Stimulated activated CD4-positive, alpha-beta T cell treated with anti-CD3 and anti-CD28 coated beads, Interleukin-2, amount 100 ng/mL, for 24 hours (primary cell): ENCODE data around the gene SCYL2.
A peak's percentile ranks its signal among the peaks of the same experiment; 100 is the strongest.
"Not testable (repeated sequence)": the region's sequence is repeated elsewhere in the genome, so short reads cannot be mapped to it uniquely, and the experiment has no call there.

ENCODE experiments used
- DNase-seq, 2 donors: peaks; one replicate each; pipeline ENCODE4 v3.0.0-alpha.2; 2020

The SCYL2 gene, protein sequence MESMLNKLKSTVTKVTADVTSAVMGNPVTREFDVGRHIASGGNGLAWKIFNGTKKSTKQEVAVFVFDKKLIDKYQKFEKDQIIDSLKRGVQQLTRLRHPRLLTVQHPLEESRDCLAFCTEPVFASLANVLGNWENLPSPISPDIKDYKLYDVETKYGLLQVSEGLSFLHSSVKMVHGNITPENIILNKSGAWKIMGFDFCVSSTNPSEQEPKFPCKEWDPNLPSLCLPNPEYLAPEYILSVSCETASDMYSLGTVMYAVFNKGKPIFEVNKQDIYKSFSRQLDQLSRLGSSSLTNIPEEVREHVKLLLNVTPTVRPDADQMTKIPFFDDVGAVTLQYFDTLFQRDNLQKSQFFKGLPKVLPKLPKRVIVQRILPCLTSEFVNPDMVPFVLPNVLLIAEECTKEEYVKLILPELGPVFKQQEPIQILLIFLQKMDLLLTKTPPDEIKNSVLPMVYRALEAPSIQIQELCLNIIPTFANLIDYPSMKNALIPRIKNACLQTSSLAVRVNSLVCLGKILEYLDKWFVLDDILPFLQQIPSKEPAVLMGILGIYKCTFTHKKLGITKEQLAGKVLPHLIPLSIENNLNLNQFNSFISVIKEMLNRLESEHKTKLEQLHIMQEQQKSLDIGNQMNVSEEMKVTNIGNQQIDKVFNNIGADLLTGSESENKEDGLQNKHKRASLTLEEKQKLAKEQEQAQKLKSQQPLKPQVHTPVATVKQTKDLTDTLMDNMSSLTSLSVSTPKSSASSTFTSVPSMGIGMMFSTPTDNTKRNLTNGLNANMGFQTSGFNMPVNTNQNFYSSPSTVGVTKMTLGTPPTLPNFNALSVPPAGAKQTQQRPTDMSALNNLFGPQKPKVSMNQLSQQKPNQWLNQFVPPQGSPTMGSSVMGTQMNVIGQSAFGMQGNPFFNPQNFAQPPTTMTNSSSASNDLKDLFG

DNA sequence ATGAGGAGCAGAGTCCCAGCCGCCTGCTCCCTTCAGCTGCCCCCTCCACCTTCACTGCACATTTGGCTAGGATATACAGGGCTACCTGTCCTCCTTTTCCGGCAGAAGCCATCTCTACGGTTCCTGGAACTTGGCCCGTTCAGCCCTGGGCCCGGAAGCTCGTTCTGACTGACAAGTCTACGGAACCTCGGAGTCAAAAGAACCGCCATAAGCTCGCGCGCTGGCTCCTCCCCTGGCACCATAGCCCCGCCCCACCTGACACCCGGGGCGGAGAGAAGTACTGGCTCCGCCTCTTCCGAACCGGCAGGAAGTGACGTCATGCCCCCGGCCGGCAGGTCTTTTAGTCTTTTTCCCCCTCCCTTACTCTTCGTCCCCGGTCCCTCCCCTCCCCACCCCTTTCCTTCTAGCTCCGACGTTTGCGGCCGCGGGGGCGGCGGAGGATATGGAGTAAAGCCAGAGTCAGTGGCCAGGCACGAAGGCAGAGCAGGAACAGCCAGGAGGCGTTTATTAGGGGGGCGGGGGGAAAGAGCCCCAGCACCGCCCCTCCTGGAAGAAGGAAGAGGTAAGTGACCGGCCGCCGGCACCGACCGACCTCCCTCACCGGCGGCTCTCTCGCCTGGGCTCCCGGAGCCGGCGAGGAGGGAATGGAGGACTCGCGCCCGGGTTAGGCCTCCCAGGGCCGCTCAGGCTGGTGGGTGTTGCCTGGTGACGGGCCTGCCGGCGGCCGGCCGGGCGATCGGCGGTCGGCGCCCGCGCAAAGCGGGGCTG lies at the start of gene SCYL2, which contains the start of gene DEPDC4:
TSS of gene SCYL2 (plus strand) at position 343 of the 768 bp plus-strand sequence. CDS start 15,794 bp downstream, outside the sequence.
TSS of gene DEPDC4 (minus strand) at position 245 of the 768 bp plus-strand sequence. CDS start at position 242, 3 bp downstream.
- peak; percentile 92 for DNase-seq

DNA sequence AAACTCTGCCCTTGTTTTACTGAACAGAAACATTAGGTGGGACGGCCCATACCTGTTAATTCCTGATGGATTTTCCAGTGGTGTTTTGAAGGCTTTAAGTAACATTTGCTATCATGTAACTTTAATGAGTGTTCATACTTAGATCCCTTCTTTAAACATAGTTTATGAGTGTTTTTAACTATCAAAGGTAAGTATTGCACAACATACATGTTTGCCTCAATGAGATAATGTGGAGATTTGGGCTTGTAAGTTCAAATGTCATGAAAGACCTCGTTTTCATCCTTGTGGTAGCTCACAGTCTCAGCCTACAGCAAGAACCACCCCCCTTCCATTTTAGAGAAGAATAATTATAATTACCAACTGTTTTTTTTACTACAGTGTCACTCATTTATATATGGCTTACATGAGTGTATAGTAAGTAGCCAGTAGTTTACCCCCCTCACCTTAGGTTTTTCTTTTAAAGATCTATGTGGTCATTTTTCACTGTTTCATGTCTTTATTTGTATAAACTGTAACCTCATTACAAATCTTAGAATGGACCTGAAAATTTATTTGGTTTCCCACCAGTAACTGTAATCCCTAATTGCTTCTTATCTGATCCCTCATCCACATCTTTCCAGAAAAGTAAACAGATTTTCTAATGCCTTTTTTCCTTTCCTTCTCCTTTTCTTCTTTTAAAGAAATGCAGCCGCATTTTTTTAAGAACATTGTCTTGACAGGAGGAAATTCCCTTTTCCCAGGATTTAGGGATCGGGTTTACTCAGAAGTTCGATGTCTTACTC lies 47.5 kb upstream of the SCYL2 start:
- no peak for DNase-seq

DNA sequence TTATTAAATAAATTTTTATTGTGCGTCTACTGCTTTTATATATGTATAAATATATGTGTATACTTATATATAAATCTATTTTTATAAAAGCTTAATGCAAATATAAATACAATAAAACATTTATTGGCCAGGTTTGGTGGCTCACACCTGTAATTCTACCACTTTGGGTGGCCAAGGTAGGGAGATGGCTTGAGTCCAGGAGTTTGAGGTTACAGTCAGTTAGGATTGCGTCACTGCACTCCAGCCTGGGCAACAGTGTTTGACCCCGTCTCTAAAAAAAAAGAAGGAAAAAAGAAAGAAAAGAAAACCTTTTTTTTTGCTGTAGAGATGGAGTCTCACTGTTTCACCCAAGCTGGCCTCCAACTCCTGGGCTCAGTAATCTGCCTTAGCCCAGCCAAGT lies 45.5 kb upstream of the SCYL2 start:
- no peak for DNase-seq

DNA sequence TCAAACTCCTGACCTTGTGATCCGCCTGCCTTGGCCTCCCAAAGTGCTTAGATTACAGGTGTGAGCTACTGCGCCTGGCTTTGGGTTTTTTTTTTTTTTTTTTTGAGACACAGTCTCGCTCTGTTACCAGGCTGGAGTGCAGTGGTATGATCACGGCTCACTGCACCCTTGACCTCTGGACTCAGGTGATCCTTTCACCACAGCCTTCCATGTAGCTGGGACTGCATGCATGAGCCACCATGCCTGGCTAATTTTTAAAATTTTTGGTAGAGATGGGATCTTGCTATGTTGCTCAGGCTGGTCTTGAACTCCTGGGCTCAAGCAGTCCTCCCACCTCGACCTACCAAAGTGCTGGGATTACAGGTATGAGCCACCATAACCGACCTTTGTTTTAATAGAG lies 44.8 kb upstream of the SCYL2 start:
- not testable (repeated sequence) for DNase-seq

DNA sequence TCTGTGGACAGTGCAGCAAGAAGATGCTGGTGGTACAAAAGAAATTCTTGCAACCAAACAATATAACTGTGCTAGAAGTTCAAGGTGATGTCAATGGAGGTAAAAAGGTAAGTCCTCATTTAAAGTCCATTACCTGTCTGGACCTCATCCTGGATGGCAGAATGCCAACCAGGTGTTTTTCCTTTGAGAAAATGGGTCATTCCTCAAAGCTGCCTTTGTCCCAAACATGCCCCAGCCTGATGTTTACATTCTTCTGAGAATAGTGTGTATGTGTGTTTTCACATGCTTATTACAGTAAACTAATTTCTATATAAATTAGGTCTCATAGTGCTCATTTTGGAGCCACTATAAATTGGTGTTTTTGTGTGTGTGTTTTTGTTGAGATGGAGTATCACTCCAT lies 41.5 kb upstream of the SCYL2 start:
- no peak for DNase-seq

DNA sequence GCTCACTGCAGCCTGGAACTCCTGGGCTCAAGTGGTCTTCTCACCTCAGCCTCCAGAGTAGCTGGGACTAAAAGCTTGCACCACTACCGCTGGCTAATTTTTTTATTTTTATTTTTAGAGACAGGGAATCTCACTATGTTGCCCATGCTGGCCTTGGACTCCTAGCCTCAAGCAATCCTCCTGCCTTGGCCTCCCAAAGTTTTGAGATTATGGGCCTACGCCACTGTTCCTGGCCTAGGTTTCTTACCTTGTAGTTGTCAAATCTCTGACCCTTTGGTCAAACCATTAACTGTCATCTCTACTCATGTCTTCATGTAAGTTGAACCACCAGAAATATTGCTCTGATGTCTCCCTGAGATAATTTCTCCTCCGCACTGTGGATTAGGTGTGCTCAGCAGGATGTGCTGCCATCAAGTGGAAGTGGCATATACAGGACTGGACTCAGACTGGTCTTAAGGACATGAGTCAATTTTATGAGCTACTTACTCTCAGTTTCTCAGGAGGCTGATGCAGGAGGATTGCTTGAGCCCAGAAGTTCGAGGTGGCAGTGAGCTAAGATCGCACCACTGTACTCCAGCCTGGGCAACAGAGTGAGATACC lies 37.8 kb upstream of the SCYL2 start:
- no peak for DNase-seq

DNA sequence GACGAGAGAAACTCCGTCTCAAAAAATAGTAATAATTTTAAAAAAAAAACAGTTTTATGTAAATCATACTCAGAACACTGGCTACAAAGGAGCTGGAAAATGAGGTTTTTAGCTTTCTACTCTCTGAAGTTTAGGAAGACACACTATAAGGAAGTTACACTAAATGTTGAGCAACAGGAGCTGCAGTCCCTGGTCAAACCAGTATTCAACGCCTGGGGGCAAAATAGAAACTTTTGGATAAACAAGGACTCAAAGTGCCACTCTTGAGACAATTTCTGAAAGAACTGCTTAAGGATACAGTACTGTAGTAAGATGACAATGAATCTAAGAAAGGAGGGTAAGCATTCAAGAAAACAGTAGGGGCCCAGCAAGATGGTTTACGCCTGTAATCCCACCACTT lies 37.1 kb upstream of the SCYL2 start:
- no peak for DNase-seq

DNA sequence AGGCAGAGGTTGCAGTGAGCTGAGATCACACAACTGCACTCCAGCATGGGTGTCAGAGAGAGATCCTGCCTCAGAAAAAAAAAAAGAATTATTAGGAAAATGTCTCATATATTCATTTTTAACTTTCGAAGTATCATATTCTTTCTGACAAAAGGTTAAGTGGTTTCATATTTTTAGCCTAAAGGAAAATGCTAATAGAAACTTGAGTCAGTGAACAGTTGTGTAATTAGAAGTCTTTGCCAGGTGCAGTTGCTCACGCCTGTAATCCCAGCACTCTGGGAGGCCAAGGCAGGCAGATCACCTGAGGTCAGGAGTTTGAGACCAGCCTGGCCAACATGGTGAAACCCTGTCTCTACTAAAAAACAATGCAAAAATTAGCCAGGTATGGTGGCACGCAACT lies 35.1 kb upstream of the SCYL2 start:
- not testable (repeated sequence) for DNase-seq

DNA sequence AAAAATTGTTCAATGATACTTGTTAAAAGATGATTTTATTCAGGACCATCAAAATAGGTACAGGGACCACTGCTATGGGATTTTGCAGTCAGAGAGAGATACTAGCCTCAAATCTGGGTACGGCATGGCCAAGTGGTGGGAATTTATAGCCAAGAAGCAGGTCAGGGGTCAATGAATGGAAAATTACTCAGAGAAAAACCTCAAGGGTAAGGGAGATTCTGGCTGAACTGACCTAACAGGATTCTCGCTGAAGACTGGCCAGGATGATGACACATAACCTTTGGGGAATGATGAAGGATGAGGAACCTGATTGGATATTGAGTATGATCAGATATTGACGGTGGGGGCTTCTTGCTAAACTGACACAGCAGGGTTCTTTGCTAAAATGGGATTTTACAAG lies 32.8 kb upstream of the SCYL2 start:
- DNase-seq = no peak

DNA sequence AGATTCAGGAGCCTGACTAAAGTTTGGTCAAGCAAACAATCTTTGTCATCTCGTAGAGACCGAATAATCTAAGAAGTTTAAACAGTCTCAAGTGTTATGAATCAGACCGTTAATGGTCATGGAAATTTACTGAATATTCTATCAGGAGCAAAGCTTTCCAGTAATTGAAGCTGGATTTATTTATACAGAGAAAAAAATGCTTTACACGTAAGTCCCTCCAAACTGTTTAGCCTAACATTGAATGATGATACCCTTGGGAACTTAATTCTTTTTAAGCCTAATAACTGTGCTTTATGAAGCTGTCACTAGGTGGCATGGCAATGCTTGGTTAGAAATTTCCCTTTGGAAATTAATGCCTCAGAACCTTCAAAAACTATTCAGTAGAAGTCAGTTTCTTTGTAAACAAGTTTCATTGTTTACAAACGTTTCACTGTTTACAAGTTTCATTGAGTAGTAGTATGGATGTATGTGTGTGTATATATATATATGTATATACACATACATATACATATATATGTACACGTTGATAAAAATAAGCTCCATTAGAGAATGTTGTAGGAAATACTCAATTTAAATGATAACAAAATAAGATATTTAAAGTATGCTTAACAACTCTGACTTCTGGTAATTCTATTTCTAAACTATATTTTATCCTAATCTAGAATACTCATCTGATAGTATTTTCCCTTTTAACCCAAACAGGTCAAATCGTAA lies 32.2 kb upstream of the SCYL2 start:
- no peak for DNase-seq

DNA sequence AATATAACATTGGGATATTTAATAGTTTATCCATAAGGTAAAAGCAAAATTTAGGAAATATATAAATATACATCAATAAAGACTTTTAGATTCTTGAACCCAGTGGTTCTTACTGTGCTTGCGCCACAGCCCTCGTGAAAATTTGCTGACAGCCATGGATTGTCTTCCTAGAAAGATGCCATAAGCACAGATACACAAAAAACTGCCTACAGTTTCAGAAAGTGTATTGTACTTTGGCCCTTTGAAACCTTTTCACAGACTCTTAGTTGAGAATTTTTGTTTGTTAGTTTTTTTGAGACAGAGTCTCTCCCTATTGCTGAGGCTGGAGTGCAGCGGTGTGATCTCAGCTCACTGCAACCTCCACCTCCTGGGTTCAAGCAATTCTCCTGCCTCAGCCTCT lies 28.2 kb upstream of the SCYL2 start:
- no peak for DNase-seq

DNA sequence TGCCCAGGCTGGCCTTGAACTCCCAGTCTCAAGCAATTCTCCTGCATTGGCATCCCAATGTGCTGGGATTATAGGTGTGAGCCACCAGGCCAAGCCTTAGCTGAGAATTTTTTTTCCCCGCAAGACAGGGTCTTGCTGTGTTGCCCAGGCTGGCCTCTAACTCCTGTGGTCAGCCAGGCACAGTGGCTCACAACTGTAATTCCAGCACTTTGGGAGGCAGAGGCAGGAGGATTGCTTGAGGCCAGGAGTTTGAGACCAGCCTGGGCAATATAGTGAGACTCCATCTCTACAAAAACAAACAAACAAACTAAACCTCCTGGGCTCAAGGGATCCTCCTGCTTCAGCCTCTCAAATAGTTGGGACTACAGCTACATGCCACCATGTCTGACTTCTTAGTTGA lies 27.4 kb upstream of the SCYL2 start:
- no peak for DNase-seq

DNA sequence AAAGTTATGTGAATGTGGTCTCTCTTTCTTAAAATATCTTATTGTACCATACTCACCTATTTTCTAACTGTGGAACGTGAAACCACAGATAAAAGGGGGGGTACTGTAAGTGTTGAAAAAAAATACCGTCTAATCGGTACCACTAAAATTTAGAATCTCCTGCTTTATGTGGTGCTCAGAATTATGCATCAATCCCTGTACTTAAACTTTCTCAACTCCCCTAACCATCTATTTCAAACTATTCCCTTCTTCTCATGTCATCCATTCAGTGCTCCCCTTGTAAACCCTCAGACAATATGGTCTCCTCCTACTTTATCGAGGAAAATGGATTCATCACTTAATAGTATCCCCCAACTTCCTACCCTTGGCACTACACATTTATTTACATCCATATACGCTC lies 23.8 kb upstream of the SCYL2 start:
- no peak for DNase-seq

DNA sequence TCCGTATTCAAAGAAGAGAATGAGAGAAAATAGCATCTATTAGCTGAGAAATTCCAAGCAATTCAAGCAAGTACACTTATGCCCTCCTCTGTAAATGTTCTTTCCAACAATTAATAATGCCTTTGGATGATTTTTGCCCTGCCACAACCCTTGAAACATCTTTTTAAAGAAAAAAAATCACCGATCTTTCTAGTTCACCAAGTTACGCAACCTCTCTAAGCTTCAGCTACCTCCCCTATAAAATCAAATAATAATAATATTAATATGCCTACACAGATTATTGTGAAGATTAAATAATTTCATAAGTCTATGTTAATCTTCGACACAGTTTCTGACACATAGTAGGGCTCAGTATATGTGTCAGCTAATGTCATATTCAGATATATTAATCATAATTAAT lies 19.2 kb upstream of the SCYL2 start:
- no peak for DNase-seq

DNA sequence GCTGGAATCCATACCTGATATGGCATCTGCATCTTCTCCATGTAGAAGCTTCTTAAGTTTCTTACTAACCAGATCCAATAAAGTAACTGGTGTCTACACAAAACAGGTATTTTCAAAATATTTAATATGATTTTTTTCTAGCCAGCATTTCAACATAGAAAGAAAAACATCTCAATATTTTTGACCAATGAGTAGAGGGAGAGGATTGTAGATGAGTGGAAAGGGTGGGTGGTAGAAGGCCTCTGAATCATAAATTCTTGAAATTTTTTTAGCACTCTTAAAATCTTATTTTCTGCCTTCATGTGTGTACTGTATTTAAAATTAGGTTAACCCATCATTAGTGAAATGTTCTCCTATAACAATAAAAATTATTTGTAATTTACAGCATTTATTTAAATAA lies 18.1 kb upstream of the SCYL2 start:
- DNase-seq = no peak

DNA sequence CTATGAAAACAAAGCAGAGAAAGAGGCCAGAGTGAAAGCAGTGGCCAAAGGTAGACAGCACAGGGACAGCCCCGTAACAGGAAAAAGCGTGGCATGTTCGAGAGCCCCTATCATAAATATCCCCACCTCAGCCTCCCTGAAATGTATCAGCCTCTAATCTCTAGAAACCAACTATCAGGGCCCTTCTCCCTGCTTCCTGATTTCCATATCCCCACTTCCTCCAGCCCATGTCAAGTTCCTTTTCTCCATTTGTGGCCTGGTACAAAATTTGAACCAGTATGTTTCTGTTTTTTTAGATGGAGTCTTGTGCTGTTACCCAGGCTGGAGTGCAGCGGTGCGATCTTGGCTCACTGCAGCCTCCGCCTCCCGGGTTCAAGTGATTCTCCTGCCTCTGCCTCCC lies 17.0 kb upstream of the SCYL2 start:
- no peak for DNase-seq

DNA sequence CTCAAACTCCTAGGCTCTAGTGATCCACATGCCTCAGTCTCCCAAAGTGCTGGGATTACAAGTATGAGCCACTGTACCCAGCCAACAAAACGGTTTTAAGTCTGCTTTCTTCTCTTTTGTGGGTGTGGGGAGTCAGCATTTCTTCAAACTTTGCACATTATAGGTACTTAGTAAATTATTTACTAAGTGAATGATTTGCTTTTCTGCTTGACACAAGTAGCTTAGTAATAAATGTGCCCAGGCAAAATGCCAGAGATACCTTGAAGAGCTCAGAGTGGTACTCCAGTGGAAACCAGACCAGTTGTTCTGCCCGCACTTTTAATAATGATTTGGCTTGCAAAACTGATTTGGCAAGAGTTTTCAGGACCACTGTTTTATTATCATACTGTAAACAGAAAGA lies 15.1 kb upstream of the SCYL2 start:
- DNase-seq = no peak

DNA sequence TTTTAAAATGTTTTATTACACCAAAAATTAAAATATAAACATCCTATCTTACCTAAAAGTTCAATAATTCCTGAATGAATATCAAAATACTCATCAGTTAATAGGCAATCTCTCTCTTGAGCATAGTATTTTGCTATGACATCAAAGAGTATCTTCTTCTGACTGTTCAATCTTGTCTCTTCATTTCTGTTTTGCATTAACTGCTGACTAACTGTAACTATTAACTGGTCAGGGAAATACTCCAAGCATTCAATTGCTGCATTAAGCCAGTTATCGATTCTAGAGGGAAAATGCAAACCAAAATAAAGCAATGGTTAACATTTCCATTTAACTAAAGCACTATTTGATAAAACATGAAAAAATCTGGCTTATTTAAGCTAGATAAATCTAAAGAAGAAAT lies 13.5 kb upstream of the SCYL2 start:
- DNase-seq = no peak

DNA sequence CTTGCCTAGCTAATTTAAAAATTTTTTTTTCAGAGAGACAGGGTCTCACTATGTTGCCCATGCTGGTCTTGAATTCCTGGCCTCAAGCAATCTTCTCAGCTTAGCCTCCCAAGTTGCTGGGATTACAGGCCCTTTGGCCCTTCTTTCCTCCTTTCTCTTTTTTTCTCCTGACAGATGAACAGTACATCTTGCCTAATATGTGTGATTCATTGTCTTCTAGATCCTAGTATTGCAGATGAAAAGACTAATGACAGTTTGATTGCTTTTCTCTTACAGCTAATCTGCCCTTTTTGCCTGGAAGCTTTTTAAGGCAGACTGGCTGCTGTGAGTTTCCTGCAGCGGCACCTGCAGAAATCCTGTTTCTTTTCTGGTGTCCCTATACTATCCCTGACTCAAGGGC lies 12.1 kb upstream of the SCYL2 start:
- DNase-seq = no peak

DNA sequence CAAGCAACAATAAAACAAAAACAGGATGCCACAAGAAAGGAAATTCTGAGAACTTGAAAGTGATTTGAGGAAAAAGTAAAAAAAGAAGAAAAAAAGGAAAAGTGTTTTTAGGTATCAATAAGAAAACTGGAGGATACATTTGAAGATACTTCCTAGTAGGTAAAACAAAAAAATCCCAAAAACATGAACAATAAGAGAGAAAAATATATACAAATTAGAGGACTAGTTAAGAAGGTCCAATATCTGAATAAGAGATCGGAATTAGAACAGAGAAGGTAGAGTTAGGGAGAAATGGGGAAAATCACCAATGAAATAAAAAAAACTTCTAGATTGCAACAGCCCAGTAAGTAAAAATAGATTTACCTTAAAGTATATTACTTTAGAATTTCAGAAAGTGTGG lies 8.8 kb upstream of the SCYL2 start:
- no peak for DNase-seq

DNA sequence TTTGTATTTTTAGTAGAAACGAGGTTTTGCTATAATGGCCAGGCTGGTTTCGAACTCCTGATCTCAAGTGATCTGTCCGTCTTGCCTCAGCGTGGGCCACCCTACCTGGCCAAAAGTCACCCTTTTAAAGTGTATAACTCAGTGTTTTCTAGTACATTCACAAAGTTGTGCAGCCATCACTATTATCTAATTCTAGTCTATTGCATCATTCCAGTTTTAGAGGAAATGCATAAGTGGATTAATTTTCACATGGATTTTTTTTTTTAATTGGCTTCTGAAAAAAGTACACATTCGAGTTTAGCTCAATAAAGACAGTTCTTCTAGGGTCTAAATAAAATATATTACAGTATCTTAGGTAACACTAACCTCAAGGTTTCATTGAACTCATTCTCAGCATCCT lies 3.8 kb upstream of the SCYL2 start:
- no peak for DNase-seq
